Measurements from ENCODE around the gene CYP4F3. TPM values are rescaled to one million over a fixed set of nuclear protein-coding genes. Genes with fewer than 3 reads are reported as not detected.

Gene CYP4F3
- total RNA-seq, 2 experiments from 2014 or later = not detected

DNA sequence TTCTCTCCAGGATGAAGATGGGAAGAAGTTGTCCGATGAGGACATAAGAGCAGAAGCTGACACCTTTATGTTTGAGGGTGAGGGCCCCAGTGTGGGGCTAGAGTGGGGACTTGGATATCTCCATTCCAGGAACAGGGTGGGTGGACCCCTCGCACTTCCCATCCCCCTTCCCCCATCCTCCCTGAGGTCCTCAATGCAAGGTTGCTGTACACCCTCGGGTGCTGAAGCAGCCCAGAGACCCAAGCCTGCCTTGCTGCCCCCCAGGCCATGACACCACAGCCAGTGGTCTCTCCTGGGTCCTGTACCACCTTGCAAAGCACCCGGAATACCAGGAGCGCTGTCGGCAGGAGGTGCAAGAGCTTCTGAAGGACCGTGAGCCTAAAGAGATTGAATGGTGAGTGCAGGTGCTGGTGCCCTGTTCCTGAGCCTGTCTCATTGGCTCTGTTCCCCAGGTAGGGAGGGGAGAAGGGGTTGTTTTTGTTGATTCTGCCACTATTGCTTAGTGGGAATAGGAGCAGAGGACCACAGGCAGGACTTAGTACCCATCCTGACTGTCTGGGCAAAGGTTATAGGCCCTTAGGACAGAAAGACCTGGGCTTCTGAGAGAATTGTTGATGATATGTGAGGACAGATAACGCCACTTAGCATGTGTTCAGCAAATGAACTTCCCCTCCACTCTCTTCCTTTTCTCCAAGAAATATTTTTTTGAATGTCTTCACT is 12.0 kb downstream of the CYP4F3 start:
- Histone ChIP-seq H3K4me2 (ENCODE audit: low read length) (no peak overlapping the region), H3K36me3 (ENCODE audit: insufficient read depth, low read length) (no peaks in the 10 kb centered on the region), H3K79me2 (ENCODE audit: insufficient read depth, low read depth, low read length) (no peaks in the 10 kb centered on the region), H3K9me2 (ENCODE audit: insufficient read depth, low read length) (no peaks in the 10 kb centered on the region), H3K4me3 (ENCODE audit: low read depth, low read length, poor library complexity, severe bottlenecking) (no peak overlapping the region), H3K27ac (ENCODE audit: low read depth, low read length, poor library complexity, severe bottlenecking) (no peak overlapping the region), H3K4me1 (ENCODE audit: insufficient read depth, low read length, poor library complexity, severe bottlenecking) (no peaks in the 10 kb centered on the region), H2AFZ (ENCODE audit: low read length) (no peak overlapping the region), H4K20me1 (ENCODE audit: insufficient read depth, low read length) (no peaks in the 10 kb centered on the region), H3K9me3 (ENCODE audit: low read length) (no peaks in the 10 kb centered on the region)
- ChIA-PET POLR2A (no interaction called here), CTCF (ENCODE audit: unreplicated experiment) (no interaction called here)
- intact Hi-C loops (cut with micrococcal nuclease; ENCODE audit: unreplicated experiment) = no loop called here
- TF ChIP-seq, protein P1, sequence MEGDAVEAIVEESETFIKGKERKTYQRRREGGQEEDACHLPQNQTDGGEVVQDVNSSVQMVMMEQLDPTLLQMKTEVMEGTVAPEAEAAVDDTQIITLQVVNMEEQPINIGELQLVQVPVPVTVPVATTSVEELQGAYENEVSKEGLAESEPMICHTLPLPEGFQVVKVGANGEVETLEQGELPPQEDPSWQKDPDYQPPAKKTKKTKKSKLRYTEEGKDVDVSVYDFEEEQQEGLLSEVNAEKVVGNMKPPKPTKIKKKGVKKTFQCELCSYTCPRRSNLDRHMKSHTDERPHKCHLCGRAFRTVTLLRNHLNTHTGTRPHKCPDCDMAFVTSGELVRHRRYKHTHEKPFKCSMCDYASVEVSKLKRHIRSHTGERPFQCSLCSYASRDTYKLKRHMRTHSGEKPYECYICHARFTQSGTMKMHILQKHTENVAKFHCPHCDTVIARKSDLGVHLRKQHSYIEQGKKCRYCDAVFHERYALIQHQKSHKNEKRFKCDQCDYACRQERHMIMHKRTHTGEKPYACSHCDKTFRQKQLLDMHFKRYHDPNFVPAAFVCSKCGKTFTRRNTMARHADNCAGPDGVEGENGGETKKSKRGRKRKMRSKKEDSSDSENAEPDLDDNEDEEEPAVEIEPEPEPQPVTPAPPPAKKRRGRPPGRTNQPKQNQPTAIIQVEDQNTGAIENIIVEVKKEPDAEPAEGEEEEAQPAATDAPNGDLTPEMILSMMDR (conservative IDR thresholded peaks at IDR 0.05; ENCODE audit: low read length) = no peak
- TF ChIP-seq EZH2phosphoT487 (IDR thresholded peaks at IDR 0.05; ENCODE audit: borderline replicate concordance, low read depth, low read length) = no peak
- no peak for DNase-seq (ENCODE audit: low spot score)
- no TSS peak for BruUV-seq (replicated peaks)

DNA sequence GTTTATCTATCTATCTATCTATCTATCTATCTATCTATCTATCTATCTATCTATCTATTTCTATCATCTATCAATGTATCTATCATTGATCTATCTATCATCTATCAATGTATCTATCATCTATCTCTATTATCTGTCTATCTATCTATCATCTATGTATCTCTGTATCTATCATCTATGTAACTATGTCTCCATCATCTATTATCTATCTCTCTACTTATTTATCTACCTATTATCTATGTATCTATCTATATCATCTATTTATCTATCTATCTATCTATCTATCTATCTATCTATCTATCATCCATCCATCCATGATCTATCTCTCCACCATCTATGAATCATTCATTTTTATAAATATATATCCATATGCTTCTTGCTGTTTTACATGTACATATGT is 15.8 kb downstream of the CYP4F3 start:
- Histone ChIP-seq H3K27ac (ENCODE audit: low read depth, low read length, poor library complexity, severe bottlenecking) (no peak overlapping the region), H3K4me1 (ENCODE audit: insufficient read depth, low read length, poor library complexity, severe bottlenecking) (no peaks in the 10 kb centered on the region), H2AFZ (ENCODE audit: low read length) (no peak overlapping the region), H3K9me2 (ENCODE audit: insufficient read depth, low read length) (no peaks in the 10 kb centered on the region), H3K9me3 (ENCODE audit: low read length) (no peaks in the 10 kb centered on the region), H3K4me3 (ENCODE audit: low read depth, low read length, poor library complexity, severe bottlenecking) (no peak overlapping the region), H3K36me3 (ENCODE audit: insufficient read depth, low read length) (no peaks in the 10 kb centered on the region), H4K20me1 (ENCODE audit: insufficient read depth, low read length) (no peaks in the 10 kb centered on the region), H3K79me2 (ENCODE audit: insufficient read depth, low read depth, low read length) (no peaks in the 10 kb centered on the region), H3K4me2 (ENCODE audit: low read length) (no peak overlapping the region)
- intact Hi-C loops (cut with micrococcal nuclease; ENCODE audit: unreplicated experiment) = no loop called here
- no peak for DNase-seq (ENCODE audit: low spot score)
- BruUV-seq (replicated peaks) = no TSS peak
- POLR2A ChIA-PET = no interaction called here
- CTCF ChIA-PET (ENCODE audit: unreplicated experiment) = no interaction called here
- TF ChIP-seq, protein P1 (conservative IDR thresholded peaks at IDR 0.05; ENCODE audit: low read length) = no peak
- no peak for TF ChIP-seq EZH2phosphoT487 (IDR thresholded peaks at IDR 0.05; ENCODE audit: borderline replicate concordance, low read depth, low read length)

DNA sequence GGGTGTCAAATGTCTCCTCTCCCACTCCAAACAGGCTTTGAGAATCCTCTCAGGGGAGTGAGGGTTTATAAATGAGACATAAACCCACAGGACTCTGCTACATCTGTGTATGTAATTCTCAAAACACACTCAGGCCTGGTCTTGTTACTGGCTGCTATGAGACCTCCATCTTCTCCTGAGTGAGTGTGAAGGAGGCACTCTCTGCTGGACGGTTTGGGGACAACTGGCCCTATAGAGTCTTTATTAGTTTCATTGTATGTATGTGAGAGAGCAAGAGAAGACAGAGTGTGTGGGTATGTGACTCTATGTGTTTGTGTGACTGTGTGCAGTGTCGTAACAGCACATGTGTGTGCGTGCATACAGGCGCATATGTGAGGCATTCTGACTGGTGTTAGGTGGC is 22.6 kb downstream of the CYP4F3 start:
- Histone ChIP-seq H3K79me2 (ENCODE audit: insufficient read depth, low read depth, low read length) (no peaks in the 10 kb centered on the region), H3K36me3 (ENCODE audit: insufficient read depth, low read length) (no peaks in the 10 kb centered on the region), H2AFZ (ENCODE audit: low read length) (no peak overlapping the region), H3K4me3 (ENCODE audit: low read depth, low read length, poor library complexity, severe bottlenecking) (no peak overlapping the region), H3K9me3 (ENCODE audit: low read length) (no peaks in the 10 kb centered on the region), H4K20me1 (ENCODE audit: insufficient read depth, low read length) (no peaks in the 10 kb centered on the region), H3K4me2 (ENCODE audit: low read length) (no peak overlapping the region), H3K27ac (ENCODE audit: low read depth, low read length, poor library complexity, severe bottlenecking) (no peak overlapping the region), H3K4me1 (ENCODE audit: insufficient read depth, low read length, poor library complexity, severe bottlenecking) (no peaks in the 10 kb centered on the region), H3K9me2 (ENCODE audit: insufficient read depth, low read length) (no peaks in the 10 kb centered on the region)
- CTCF ChIA-PET (ENCODE audit: unreplicated experiment) = no interaction called here
- no peak for DNase-seq (ENCODE audit: low spot score)
- no TSS peak for BruUV-seq (replicated peaks)
- intact Hi-C loops (cut with micrococcal nuclease; ENCODE audit: unreplicated experiment) = no loop called here
- TF ChIP-seq EZH2phosphoT487 (IDR thresholded peaks at IDR 0.05; ENCODE audit: borderline replicate concordance, low read depth, low read length) = no peak
- TF ChIP-seq, protein P1 (conservative IDR thresholded peaks at IDR 0.05; ENCODE audit: low read length) = no peak
- POLR2A ChIA-PET = no interaction called here

All from OCI-LY7 (cell line).